Left lung (tissue), 10 donors: ENCODE data around the gene WASHC4. TPM values are rescaled to one million over a fixed set of nuclear protein-coding genes. Genes with fewer than 3 reads are reported as not detected.

Source experiments
- ATAC-seq: fragments of 200-7000 bp; cut with Tn5 transposase; one replicate; pipeline ENCODE4 v1.9.1; 2020; ENCODE audit warnings: moderate library complexity
- DNase-seq, 4 donors: peaks; one replicate each; pipeline ENCODE4 v3.0.0-alpha.2; 2013 to 2020
- H3K27ac ChIP-seq, 2 donors: fragments of 200-600 bp; sonication (generic) in 1 of 2; one replicate each; pipeline versions ENCODE4 v1.5.0 to v1.8.0; 2020 to 2021
- H3K27me3 ChIP-seq, 2 donors: fragments of 200-600 bp; sonication (generic) in 1 of 2; one replicate each; pipeline versions ENCODE4 v1.5.0 to v1.8.0; 2020 to 2021
- H3K36me3 ChIP-seq, 2 donors: fragments of 200-600 bp; sonication (generic) in 1 of 2; one replicate each; pipeline versions ENCODE4 v1.5.0 to v1.8.0; 2020 to 2021
- H3K4me1 ChIP-seq, 2 donors: fragments of 200-600 bp; one replicate each; pipeline ENCODE4 v1.8.0; 2021
- H3K4me3 ChIP-seq, 2 donors: fragments of 200-600 bp; sonication (generic) in 1 of 2; one replicate each; pipeline versions ENCODE4 v1.5.0 to v1.8.0; 2020 to 2021; ENCODE audit warnings: mild to moderate bottlenecking in 1 of 2
- H3K9me3 ChIP-seq, 2 donors: fragments of 200-600 bp; sonication (generic) in 1 of 2; one replicate each; pipeline versions ENCODE4 v1.5.0 to v1.8.0; 2020 to 2021
- intact Hi-C, 2 donors: fragments of 100-400 bp; cut with DNase I; formaldehyde crosslinking; loops; one replicate each; pipeline versions ENCODE4 v1.11.2 to v1.14.2; 2022
- polyA plus RNA-seq, 6 donors: library from polyadenylated mRNA; unstranded; fragments of 120-200 nt; gene quantifications; one replicate each; pipeline ENCODE4 v1.2.1, GENCODE V29; 2013; ENCODE audit not compliant: insufficient read length in 6 of 6
- total RNA-seq, 2 donors: library from RNA; stranded (reverse); fragmentation: NEBNext Ultra II Directional; extraction: Animal tissue kit (Norgen Biotek cat#: 25700); gene quantifications; one replicate each; pipeline ENCODE4 v1.2.1, GENCODE V29; 2021
- TF ChIP-seq, protein P1 (sequence below), 2 donors: fragments of 200-600 bp; sonication (generic) in 1 of 2; IDR thresholded peaks; one replicate each; pipeline versions ENCODE4 v1.5.0 to v1.8.0; 2021; ENCODE audit warnings: antibody characterized with exemption in 2 of 2
- donor health status: DM: no; HTN: yes; CAD: no.
- donor health status: DM: no; HTN: no; CAD: no.

Gene WASHC4
- total and polyA plus RNA-seq, 8 donors: 52.1 to 96.9 (median 73.6) TPM

DNA sequence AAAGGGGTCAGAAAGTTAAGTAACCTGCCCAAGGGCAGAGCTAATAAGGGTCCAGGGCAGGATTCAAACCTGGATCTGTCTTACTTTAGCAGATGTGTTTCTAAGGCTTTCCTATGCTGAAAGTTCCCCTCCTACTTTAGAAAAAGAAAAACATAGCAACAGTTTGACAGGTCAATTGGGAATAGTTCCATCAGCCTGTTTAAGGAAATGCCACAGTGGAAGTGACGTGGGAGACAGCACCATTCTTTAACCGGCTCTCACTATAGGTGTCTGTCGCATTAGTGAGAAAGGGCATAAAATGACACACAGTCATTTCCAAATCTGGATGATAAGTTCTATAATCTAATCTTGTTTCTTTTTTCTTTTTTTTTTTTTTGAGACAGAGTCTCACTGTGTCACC, 30.6 kb upstream of the WASHC4 start:
- no peaks in the 10 kb centered on the region for H3K9me3 ChIP-seq
- no peak overlapping the region for H3K4me3 ChIP-seq
- no peaks in the 10 kb centered on the region for H3K36me3 ChIP-seq
- H3K27ac ChIP-seq: no peak overlapping the region
- intact Hi-C loops: no loop called here
- DNase-seq (no peak), ATAC-seq (no peak)
- no peaks in the 10 kb centered on the region for H3K27me3 ChIP-seq
- TF ChIP-seq, protein P1, sequence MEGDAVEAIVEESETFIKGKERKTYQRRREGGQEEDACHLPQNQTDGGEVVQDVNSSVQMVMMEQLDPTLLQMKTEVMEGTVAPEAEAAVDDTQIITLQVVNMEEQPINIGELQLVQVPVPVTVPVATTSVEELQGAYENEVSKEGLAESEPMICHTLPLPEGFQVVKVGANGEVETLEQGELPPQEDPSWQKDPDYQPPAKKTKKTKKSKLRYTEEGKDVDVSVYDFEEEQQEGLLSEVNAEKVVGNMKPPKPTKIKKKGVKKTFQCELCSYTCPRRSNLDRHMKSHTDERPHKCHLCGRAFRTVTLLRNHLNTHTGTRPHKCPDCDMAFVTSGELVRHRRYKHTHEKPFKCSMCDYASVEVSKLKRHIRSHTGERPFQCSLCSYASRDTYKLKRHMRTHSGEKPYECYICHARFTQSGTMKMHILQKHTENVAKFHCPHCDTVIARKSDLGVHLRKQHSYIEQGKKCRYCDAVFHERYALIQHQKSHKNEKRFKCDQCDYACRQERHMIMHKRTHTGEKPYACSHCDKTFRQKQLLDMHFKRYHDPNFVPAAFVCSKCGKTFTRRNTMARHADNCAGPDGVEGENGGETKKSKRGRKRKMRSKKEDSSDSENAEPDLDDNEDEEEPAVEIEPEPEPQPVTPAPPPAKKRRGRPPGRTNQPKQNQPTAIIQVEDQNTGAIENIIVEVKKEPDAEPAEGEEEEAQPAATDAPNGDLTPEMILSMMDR (IDR thresholded peaks at IDR 0.05): no peak
- no peaks in the 10 kb centered on the region for H3K4me1 ChIP-seq

DNA sequence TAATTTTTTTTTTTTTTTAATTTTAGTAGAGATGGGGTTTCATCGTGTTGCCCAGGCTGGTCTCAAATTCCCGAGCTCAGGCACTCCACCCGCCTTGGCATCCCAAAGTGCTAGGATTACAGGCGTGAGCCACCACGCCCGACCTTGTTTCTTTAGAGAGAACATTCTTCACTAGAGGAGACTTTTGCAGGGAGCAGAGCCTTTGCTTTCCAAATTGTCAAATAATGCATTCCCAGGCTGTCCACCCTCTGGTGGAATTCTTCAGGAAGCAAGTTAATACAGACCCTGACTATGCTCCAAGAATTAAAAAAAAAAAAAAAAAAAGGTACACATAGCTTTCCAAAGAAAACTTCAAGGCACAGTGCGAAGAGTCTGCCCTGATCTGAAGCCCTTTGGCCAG, 30.1 kb upstream of the WASHC4 start:
- ATAC-seq: no peak
- H3K4me1 ChIP-seq: no peaks in the 10 kb centered on the region
- intact Hi-C loops: no loop called here

DNA sequence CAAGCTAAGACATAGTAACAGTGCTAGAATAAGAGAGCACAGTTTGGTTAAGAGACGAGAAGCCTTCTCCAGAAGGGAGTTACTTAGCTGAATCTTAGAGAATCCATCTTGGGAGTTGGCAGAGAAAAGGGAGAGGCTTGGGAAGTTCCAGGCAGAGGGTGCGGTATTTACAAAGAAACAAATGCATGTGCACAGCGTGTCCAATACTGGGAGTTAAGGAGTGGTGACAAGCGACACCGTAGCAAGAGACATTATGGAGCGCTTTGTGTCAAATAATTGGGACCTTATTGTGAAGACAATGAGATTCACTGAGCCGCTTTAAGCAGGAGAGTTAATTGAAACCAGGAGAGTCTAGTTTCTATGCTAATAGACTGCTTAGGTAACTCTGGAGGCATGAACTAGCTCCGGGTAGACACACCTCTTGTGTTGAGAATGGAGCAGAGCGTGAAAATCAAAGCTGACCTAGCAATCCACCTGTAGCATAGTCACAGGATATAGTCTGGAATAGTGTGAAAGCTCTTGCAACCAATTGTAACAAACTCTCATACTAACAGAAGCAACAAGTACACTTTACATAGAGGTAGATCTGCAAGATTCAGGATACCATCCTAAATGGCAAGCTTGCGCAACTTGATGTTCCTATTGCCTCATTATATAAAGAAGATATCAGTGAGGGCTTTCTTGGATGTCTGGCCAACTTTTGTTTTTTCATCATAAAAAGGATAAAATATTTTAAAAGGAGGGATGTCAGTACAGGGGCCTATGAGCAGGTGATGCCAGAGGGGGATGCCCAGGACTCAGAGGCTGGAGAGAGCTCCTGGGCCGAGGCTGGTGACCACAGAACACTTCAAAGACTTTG, 28.6 kb upstream of the WASHC4 start:
- peaks cover 3 to 5% of the 10 kb centered on the region in 2 donors for H3K4me1 ChIP-seq
- ATAC-seq: no peak

More for the DNA sequence above, 30.1 kb upstream of the WASHC4 start:
- no peaks in the 10 kb centered on the region for H3K27me3 ChIP-seq
- H3K27ac ChIP-seq: no peak overlapping the region
- TF ChIP-seq, protein P1 (IDR thresholded peaks at IDR 0.05): no peak
- DNase-seq: no peak
- no peak overlapping the region for H3K4me3 ChIP-seq
- H3K36me3 ChIP-seq: no peaks in the 10 kb centered on the region
- H3K9me3 ChIP-seq: no peaks in the 10 kb centered on the region

DNA sequence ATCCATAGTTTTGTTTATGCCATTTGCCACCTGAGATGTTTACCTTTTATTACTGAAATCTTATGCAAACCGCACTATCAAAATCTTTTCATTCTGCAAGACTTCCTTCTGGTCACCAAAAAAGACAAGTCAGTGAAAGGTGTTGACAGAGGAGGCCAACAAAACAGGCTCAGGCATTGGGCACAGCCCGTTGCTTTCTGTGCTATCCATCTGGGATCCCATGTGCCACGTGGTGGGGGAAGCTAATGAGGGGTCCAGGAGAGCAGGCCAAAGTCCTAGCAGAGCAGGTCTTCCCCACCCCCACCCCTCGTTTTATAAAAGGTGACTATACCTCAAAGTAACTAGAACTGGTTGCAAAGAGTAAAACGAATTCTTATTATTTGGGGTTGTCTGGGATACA, 24.5 kb upstream of the WASHC4 start:
- Histone ChIP-seq H3K4me3 (peak overlapping the region; percentile 42 to 49), H3K4me1 (peaks cover 4 to 10% of the 10 kb centered on the region in 2 donors), H3K9me3 (no peaks in the 10 kb centered on the region), H3K36me3 (no peaks in the 10 kb centered on the region), H3K27me3 (peaks cover 0 to 25% of the 10 kb centered on the region in 2 donors), H3K27ac (no peak overlapping the region)
- ATAC-seq: no peak
- no peak for DNase-seq
- intact Hi-C loops: no loop called here
- TF ChIP-seq, protein P1 (IDR thresholded peaks at IDR 0.05): no peak

More for the DNA sequence above, 28.6 kb upstream of the WASHC4 start:
- no peaks in the 10 kb centered on the region for H3K36me3 ChIP-seq
- no peak overlapping the region for H3K27ac ChIP-seq
- no peak for DNase-seq
- no peak overlapping the region for H3K4me3 ChIP-seq
- H3K9me3 ChIP-seq: no peaks in the 10 kb centered on the region
- intact Hi-C loops: no loop called here
- TF ChIP-seq, protein P1 (IDR thresholded peaks at IDR 0.05): no peak
- H3K27me3 ChIP-seq: peaks cover 0 to 15% of the 10 kb centered on the region in 2 donors

DNA sequence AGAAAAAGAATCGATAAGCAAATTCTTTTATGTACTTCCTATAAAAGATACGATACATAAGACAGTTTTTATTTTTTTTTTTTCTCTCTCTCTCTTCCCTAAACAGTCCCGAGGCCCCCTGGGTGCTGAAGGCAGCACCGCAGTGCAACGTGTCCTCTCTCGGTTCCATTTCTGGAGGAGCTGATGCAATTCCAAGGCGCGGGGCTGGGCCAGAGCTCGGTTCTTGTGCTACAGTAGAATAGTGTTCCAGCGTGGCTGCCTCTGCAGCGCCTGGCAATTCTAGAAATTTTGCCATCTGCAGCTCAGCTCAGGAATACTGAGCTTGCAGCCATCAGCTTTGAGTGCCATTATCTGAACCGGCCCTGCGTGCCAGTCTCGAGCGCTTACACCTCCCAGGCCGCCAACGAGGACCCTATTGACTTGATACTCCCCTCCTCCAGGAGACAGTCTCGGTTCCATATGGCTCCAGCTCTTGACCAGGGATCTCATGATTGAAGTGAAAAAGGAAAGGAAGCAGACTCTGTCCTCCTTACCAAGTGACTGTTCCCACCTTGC, 23.9 kb upstream of the WASHC4 start:
- TF ChIP-seq, protein P1 (IDR thresholded peaks at IDR 0.05): no peak
- Histone ChIP-seq H3K36me3 (no peaks in the 10 kb centered on the region), H3K27me3 (peaks cover 0 to 25% of the 10 kb centered on the region in 2 donors), H3K9me3 (no peaks in the 10 kb centered on the region), H3K4me3 (peak overlapping the region; percentile 42 to 49), H3K27ac (peak overlapping the region in 1 of 2 donors; percentile 10), H3K4me1 (peaks cover 4 to 10% of the 10 kb centered on the region in 2 donors)
- peak in 3 of 4 donors; percentile 44 to 80 (median 46) for DNase-seq
- intact Hi-C loops: no loop called here
- peak; percentile 53 for ATAC-seq
